Sigmoid colon (tissue), 4 donors: ENCODE results near the gene PACS1.

Experiments used
- CTCF ChIP-seq, 4 experiments: fragments of 450-650 bp in 3 of 4; fragments of 200-600 bp in 1 of 4; IDR thresholded peaks; one replicate each; pipeline ENCODE4 v1.5.1; 2016 to 2019; ENCODE audit warnings: antibody characterized with exemption in 4 of 4, mild to moderate bottlenecking in 3 of 4, moderate library complexity in 2 of 4
- EP300 ChIP-seq, 4 donors: sonication (generic); formaldehyde crosslinking; IDR thresholded peaks; one replicate each; pipeline ENCODE4 v1.6.1; 2017; ENCODE audit warnings: antibody characterized with exemption in 4 of 4
- POLR2A ChIP-seq, 2 donors: fragments of 450-650 bp; IDR thresholded peaks; one replicate each; pipeline ENCODE4 v1.6.1; 2016; ENCODE audit warnings: antibody characterized with exemption in 2 of 2, mild to moderate bottlenecking in 2 of 2, moderate library complexity in 2 of 2
- POLR2AphosphoS5 ChIP-seq, 4 donors: sonication (generic); formaldehyde crosslinking; IDR thresholded peaks; one replicate each; pipeline ENCODE4 v1.6.1; 2017; ENCODE audit warnings: antibody characterized with exemption in 4 of 4

- TF ChIP-seq CTCF (IDR thresholded peaks at IDR 0.05) = no peak
- no peak for TF ChIP-seq POLR2AphosphoS5 (IDR thresholded peaks at IDR 0.05)
- no peak for TF ChIP-seq POLR2A (IDR thresholded peaks at IDR 0.05)
- no peak for TF ChIP-seq EP300 (IDR thresholded peaks at IDR 0.05)
These were observed 117.4 kb downstream of the PACS1 start for GRCh38 chr11:66187453-66187852.
